ENCODE measurements around the gene FANCE.

FANCE gene

DNA sequence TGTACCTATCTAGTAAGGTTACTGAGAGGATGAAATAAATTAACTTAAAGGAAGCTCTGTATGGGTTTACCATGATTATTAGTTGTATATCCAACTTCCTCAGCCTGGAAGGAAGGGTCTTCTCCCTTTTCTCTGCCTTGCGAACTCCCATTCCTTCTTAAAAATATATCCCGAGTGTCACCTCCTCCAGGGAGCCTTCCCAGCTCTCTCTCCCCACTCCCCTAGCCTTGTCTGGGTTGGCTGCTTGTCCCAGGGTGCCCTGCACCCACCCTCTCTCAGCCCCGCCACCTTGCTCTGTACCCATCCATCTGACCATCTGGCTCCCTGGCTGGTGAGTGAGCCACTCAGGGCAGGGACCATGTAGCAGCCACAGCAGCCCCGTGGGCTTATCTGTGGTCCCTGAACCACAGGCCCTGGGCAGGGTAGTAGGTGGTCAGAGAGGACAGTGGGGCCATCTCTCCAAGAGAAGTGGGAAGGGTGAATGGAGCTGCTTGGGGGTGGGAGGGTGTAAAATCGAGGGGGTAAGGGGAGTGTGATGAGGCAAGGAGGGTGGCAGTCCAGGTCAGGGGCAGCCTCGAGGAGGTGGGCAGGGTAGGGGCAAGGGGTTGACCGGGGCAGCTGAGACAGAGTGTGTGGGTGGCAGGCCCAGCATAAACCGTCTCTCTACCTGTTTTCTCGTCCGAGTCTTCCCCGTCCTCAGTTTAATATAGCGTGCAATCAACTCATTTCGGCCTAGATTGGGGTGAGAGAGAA lies 31.9 kb downstream of the FANCE start:
- in situ Hi-C loops (cut with MboI; ENCODE audit: low sequenced_read_pairs), result no loop called here

DNA sequence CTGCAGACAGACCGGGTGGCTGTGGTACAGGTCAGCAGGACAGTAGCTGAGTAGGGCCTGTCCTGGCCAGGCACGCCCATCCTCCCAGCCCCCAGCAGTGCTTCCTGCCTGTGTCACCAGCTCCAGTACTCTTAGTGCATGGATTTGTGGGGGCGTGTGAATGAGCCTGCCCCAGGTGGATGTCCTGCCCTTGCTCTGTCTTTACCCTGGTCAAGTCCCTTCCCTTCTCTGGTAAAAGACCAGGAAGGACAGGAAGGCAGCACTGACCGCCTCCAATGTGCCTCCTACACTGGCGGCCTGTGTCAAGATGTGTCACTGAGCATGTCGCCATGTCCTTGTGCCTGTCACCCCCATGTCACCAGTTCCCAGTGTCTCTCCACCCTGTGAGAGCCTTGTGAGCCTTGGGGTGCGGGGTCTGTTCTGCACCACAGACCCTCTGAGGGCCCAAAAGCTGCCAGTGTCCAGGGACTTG lies 32.8 kb downstream of the FANCE start:
- in situ Hi-C loops (cut with MboI; ENCODE audit: low sequenced_read_pairs), result no loop called here

DNA sequence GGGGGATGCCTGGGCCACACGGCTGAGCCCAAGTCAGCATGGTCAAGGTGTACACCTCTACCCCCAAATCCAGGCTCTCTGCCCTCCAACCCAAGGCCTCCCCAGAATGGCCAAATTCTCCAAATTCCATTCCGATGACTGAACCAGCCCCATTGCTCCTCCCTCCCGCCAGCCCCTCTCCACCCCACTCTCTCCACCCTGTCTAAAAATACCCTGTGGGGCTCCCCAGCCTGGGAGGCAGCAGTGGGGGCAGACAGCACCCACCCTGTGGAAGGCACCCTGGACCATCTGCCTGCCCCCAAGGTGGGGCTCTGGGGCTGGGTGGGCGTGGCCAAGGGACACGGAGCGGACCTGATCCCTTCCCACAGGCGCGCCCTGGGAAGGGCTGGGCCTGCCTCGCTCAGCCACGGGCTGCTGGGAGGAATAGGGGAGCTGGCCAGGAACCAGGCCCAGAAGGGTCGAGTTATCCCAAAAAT lies 33.3 kb downstream of the FANCE start:
- in situ Hi-C loops (cut with MboI; ENCODE audit: low sequenced_read_pairs), result no loop called here

GRCh38 chr6:35486005-35486925 lies 34.1 kb downstream of the FANCE start:
- in situ Hi-C loops (cut with MboI; ENCODE audit: low sequenced_read_pairs), result no loop called here

GRCh38 chr6:35487658-35488516 lies 35.7 kb downstream of the FANCE start:
- in situ Hi-C loops (cut with MboI; ENCODE audit: low sequenced_read_pairs), result no loop called here

- in situ Hi-C loops (cut with MboI; ENCODE audit: low sequenced_read_pairs), result no loop called here
Measured at GRCh38 chr6:35488517-35488862, 36.4 kb downstream of the FANCE start.

DNA sequence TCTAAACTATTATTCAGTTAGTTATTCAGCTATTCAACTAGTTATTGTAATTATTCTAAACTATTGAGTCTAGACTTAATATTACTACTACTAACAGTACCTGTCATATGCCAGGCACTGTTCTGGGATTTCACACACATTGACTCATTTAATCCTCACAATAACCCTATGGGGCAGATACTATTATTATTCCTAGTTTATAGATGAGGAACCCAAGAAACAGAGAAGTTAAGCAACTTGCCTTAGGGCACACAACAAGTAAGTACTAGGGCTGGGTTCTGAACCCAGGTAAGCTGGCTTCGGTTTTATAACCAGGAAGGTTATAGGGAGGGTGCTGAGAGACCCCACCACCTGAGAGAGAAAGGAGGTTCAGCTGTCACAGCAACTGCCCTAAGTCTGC lies 36.9 kb downstream of the FANCE start:
- in situ Hi-C loops (cut with MboI; ENCODE audit: low sequenced_read_pairs), result no loop called here

DNA sequence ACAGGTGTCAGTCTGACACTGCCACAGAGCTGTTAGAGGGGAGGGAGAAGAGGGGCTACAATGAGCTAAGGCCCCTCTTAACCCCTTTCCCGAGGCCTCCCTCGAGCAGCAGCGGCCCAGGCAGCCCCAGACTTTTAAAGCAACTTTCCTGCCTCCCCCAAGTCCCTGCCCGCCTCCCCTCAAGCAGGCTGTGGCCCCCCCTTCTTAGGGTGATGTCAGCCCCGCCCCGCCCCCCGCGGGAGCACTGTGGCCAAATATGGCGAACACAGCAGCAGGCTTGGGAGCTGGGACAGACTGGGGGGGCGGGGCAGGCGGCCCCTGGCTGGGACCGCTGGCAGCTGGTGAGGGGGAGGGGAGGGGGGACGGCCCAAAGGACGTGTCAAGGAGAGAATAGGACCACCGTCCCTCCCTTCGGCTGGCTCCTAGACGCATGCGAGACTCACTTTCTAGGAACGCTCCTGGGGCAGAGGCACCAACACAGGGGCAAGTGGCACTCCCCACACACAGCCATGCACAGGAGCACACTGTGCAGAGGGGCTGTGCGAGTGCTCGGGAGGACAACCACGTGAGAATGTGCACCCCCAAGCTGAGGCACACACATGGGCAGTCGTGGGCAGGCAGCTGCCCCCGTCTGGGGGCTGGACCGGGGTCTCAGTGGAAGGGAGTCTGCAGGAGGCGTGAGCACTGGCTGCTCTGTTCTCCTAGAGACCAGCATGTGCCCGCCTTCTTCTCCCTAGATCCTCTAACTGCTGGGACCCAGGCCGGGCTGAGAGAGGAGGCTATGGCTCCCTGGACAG lies 38.1 kb downstream of the FANCE start:
- in situ Hi-C loops (cut with MboI; ENCODE audit: low sequenced_read_pairs), result no loop called here

- in situ Hi-C loops (cut with MboI; ENCODE audit: low sequenced_read_pairs), result no loop called here
Measured at GRCh38 chr6:35490821-35491557, 38.9 kb downstream of the FANCE start.

DNA sequence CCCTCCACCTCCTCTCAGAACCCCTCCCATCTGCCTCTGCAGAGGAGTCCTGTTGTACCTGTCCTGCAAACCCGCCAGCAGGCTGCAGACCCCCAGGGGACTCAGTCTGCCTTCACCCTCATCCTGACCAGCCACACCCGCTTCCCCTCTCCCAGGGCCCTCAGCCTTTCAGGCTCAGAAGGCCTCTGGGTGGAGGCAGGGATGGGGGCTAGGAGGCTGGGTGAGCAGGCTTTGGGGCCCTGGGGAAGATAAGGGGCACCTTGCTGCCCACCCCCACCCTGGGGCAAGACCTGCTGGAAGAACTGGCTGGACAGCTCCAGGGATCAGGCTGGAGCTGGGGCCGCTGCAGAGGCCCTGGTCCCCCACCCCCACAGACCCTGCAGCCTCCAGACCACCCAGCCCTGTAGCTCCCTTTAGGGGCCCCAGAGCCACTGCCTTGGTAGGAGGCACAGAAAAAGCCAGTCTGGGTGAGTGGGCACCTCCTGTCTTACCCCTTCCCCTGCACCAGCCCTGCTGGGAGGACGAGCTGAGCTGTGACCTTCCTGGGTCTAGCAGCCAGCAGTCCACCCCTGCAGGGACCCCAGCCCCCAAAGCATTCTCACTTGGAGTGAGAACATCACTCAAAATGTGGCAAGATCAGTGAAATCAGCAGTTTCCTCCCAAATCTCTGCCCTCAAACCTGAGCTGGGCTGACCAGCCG lies 39.6 kb downstream of the FANCE start:
- in situ Hi-C loops (cut with MboI; ENCODE audit: low sequenced_read_pairs), result no loop called here

GRCh38 chr6:35492258-35492973 lies 40.3 kb downstream of the FANCE start:
- in situ Hi-C loops (cut with MboI; ENCODE audit: low sequenced_read_pairs), result no loop called here

DNA sequence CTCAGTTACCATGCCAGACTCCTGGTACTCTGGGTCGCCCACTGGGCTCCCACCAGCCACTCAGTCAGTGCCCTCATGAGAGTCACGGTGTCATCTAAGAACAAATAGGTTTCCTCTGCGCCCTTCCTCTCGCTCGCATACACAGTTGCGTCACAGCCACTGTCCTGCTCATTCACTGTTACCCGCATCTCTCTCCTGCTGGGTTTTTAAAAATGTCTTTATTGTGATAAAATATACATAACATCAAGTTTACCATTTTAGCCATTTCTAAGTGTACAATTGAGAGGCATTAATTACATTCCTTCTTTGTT lies 40.8 kb downstream of the FANCE start:
- in situ Hi-C loops (cut with MboI; ENCODE audit: low sequenced_read_pairs), result no loop called here

GRCh38 chr6:35493307-35493983 lies 41.3 kb downstream of the FANCE start:
- in situ Hi-C loops (cut with MboI; ENCODE audit: low sequenced_read_pairs), result no loop called here

DNA sequence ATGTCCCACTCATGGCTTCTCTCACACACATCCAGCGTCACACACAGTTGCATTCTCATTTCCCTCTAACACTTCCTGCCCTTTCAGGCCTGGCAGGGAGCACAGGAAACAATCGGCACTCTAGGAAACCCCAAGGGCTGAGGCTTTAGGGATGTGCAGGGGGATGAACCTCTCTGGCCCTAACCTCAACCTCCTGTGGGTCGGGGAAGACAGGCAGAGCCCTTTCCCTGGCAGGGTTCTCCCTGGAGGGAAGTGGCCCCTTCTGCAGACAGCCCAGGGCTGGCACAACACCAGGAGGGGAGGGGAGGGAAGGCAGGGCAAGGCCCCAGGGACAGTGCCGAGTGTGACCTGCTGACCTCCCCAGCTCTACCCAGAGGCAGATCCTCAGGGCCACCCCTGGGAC lies 42.0 kb downstream of the FANCE start:
- in situ Hi-C loops (cut with MboI; ENCODE audit: low sequenced_read_pairs), result no loop called here

DNA sequence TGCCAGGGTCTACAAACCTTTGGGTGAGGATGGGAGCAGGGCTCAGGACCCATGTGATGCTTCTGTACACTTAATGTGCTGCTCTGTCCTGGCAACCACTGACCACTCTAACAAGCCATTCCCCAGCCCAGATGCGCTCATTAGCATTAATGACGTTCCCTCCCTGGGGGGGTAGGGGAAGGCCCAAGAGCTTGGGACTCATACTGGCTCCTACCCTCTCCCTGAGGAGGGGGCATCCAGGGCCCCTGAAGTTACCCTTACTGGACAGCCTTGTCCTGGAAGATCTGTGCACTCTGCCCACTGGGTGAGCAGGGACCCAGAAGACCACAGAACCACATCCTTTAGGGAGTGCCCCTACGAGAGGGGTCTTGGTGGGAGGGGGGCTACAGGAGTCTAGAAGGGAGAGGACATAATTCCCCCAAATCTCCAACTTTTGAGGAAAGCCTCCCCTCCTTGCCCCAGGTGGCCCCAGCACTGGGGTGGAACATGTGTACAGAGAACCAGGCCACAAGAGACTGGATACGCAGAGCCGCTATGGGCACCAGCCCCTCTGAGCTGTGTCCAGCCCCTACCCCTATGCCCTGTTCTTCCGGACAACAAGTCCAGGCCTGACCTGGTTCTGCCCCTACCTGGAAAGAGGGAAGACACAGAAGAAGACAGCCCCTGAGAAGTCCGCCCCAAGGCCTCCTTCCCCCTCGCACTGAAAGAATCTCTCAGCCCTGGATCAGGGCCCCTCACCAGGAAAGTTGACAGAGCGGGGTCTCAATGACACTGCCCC lies 43.3 kb downstream of the FANCE start:
- in situ Hi-C loops (cut with MboI; ENCODE audit: low sequenced_read_pairs), result no loop called here

DNA sequence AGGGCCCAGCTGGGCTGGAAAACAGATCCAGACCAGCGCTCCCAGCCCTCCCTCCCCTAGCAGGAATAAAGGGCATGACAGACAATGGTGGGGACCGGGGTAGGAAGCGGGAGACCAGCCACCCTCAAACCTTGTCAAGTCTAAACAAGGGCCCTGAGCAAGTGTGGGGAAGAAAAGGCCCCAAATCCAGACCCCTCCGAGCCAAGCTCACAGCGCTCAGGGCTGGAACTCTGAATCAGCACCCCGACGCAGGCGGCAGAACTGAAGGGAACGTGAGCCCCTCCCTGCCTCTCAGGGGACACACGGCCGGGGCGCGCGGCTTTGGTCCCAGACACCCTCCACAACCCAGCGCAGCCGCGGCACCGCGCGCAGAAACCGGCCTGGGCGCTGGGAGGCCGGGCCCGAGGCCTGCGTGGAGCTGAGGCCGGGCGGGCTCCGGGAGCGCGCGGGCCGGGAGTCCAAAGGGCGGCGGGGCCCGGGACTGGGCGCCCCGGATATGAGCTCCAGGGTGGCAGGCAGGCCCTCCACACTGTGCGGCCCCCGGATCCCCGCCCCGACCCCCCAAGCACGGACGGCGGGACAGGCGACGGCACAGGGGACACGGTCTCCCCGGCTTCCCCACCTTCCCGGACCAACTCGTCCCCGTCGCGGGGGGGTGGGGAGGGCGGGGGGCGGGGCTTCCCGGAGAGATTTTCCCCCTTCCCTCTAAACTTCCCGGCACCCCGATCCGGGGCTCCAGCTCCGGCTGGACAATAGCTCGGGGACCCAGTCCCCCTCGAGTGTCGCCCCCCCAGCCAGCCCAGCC lies 44.1 kb downstream of the FANCE start:
- in situ Hi-C loops (cut with MboI; ENCODE audit: low sequenced_read_pairs), result no loop called here
